BLaER1 (cell line): Measurements from ENCODE around the gene OR4S2.

Experiments used
- H3K27ac ChIP-seq: shearing (Covaris generic); formaldehyde crosslinking; 2 replicates; pipeline ENCODE4 v1.8.1; 2022
- H3K27me3 ChIP-seq: shearing (Covaris generic); formaldehyde crosslinking; 2 replicates; pipeline ENCODE4 v1.8.1; 2022
- H3K36me3 ChIP-seq: shearing (Covaris generic); formaldehyde crosslinking; 2 replicates; pipeline ENCODE4 v1.8.1; 2022
- H3K4me1 ChIP-seq: shearing (Covaris generic); formaldehyde crosslinking; 2 replicates; pipeline ENCODE4 v1.8.1; 2022
- H3K4me2 ChIP-seq: shearing (Covaris generic); formaldehyde crosslinking; 2 replicates; pipeline ENCODE4 v1.8.1; 2022
- H3K4me3 ChIP-seq: shearing (Covaris generic); formaldehyde crosslinking; 2 replicates; pipeline ENCODE4 v1.8.1; 2022
- H3K9ac ChIP-seq: shearing (Covaris generic); formaldehyde crosslinking; 2 replicates; pipeline ENCODE4 v1.8.1; 2022
- H3K9me3 ChIP-seq: shearing (Covaris generic); formaldehyde crosslinking; 2 replicates; pipeline ENCODE4 v1.8.1; 2022
- H4K20me1 ChIP-seq: shearing (Covaris generic); formaldehyde crosslinking; 2 replicates; pipeline ENCODE4 v1.8.1; 2022
- Cebpa-rat ChIP-seq: shearing (Covaris generic); IDR thresholded peaks from 2 replicates; pipeline ENCODE4 v1.8.1; 2022

OR4S2 gene

GRCh38 chr11:55673860-55674259 is 25.7 kb downstream of the OR4S2 start:
- Histone ChIP-seq H3K9ac (no peak overlapping the region), H3K4me3 (no peak overlapping the region), H3K36me3 (no peaks in the 10 kb centered on the region), H4K20me1 (no peaks in the 10 kb centered on the region), H3K27me3 (no peaks in the 10 kb centered on the region), H3K4me1 (no peaks in the 10 kb centered on the region), H3K9me3 (no peaks in the 10 kb centered on the region), H3K4me2 (no peak overlapping the region), H3K27ac (no peak overlapping the region)
- no peak for TF ChIP-seq Cebpa-rat

- Histone ChIP-seq H3K36me3 (no peaks in the 10 kb centered on the region), H4K20me1 (no peaks in the 10 kb centered on the region), H3K9ac (no peak overlapping the region), H3K4me1 (no peaks in the 10 kb centered on the region), H3K27me3 (no peaks in the 10 kb centered on the region), H3K9me3 (peaks cover 13% of the 10 kb centered on the region; the same call in 1 of the 2 replicates), H3K4me3 (no peak overlapping the region), H3K27ac (no peak overlapping the region), H3K4me2 (no peak overlapping the region)
- no peak for TF ChIP-seq Cebpa-rat
Observed at GRCh38 chr11:55697817-55698216, 49.7 kb downstream of the OR4S2 start.

GRCh38 chr11:55701429-55701828 is 53.3 kb downstream of the OR4S2 start:
- TF ChIP-seq Cebpa-rat: no peak

More at GRCh38 chr11:55701429-55701828, 53.3 kb downstream of the OR4S2 start:
- Histone ChIP-seq H3K9ac (no peak overlapping the region), H4K20me1 (no peaks in the 10 kb centered on the region), H3K4me3 (no peak overlapping the region), H3K27ac (no peak overlapping the region), H3K9me3 (peaks cover 13% of the 10 kb centered on the region; the same call in 1 of the 2 replicates), H3K27me3 (no peaks in the 10 kb centered on the region), H3K4me1 (no peaks in the 10 kb centered on the region), H3K36me3 (no peaks in the 10 kb centered on the region), H3K4me2 (no peak overlapping the region)
